Neural cell (in vitro differentiated cells): Measurements from ENCODE around the gene CD6. TPM values are rescaled to one million over a fixed set of nuclear protein-coding genes. Genes with fewer than 3 reads are reported as not detected.

Source experiments
- H2AFZ ChIP-seq: fragments of 200-600, 300-800 bp; sonication (generic), shearing (Covaris generic); 2 replicates; pipeline ENCODE4 v1.6.0; 2014; ENCODE audit warnings: low read depth, mild to moderate bottlenecking, antibody characterized with exemption, low read length, moderate library complexity
- H3F3A ChIP-seq: fragments of 200-600 bp; shearing (Covaris generic); 2 replicates; pipeline ENCODE4 v1.6.1; 2016; ENCODE audit warnings: mild to moderate bottlenecking, moderate library complexity, mixed read lengths, antibody characterized with exemption, low read length; ENCODE audit not compliant: insufficient read depth, poor library complexity, severe bottlenecking
- H3K27ac ChIP-seq: fragments of 200-600, 300-800 bp; sonication (generic), shearing (Covaris generic); 2 replicates; pipeline ENCODE4 v1.5.1; 2014; ENCODE audit warnings: mild to moderate bottlenecking, low read length, moderate library complexity
- H3K27me3 ChIP-seq: fragments of 300-800, 200-600 bp; sonication (generic), shearing (Covaris generic); 2 replicates; pipeline ENCODE4 v1.6.0; 2014; ENCODE audit warnings: mild to moderate bottlenecking, low read depth, low read length, moderate library complexity; ENCODE audit not compliant: insufficient read depth
- H3K36me3 ChIP-seq: fragments of 300-800, 200-600 bp; sonication (generic), shearing (Covaris generic); 2 replicates; pipeline ENCODE4 v1.5.1; 2014; ENCODE audit warnings: mild to moderate bottlenecking, antibody characterized with exemption, low read length, moderate library complexity; ENCODE audit not compliant: insufficient read depth
- H3K4me2 ChIP-seq: fragments of 300-800, 200-600 bp; sonication (generic), shearing (Covaris generic); 2 replicates; pipeline ENCODE4 v1.6.0; 2014; ENCODE audit warnings: mild to moderate bottlenecking, low read length
- H3K4me3 ChIP-seq: fragments of 300-800, 200-600 bp; sonication (generic), shearing (Covaris generic); 2 replicates; pipeline ENCODE4 v1.5.1; 2014; ENCODE audit warnings: mild to moderate bottlenecking, low read length, moderate library complexity
- H3K79me2 ChIP-seq: fragments of 200-600 bp; shearing (Covaris generic); replicated peaks from 2 replicates; pipeline ENCODE4 v1.6.0; 2014; ENCODE audit warnings: mild to moderate bottlenecking, low read length, moderate library complexity; ENCODE audit not compliant: insufficient read depth
- H3K9ac ChIP-seq: fragments of 300-800, 200-600 bp; sonication (generic), shearing (Covaris generic); 2 replicates; pipeline ENCODE4 v1.6.1; 2016; ENCODE audit warnings: mild to moderate bottlenecking, low read length, mixed read lengths
- H3K9me2 ChIP-seq: fragments of 200-600 bp; shearing (Covaris generic); 2 replicates; pipeline ENCODE4 v1.6.1; 2016; ENCODE audit warnings: mild to moderate bottlenecking, low read length, mixed read lengths; ENCODE audit not compliant: insufficient read depth
- H3K9me3 ChIP-seq: fragments of 200-600, 300-800 bp; sonication (generic), shearing (Covaris generic); 2 replicates; pipeline ENCODE4 v1.6.1; 2016; ENCODE audit warnings: mild to moderate bottlenecking, mixed run types, low read length, moderate library complexity, mixed read lengths
- H4K20me1 ChIP-seq: fragments of 200-600 bp; shearing (Covaris generic); 2 replicates; pipeline ENCODE4 v1.6.1; 2016; ENCODE audit warnings: mild to moderate bottlenecking, mixed run types; ENCODE audit not compliant: insufficient read depth
- CTCF ChIP-seq: fragments of 450-650 bp; IDR thresholded peaks from 2 replicates; pipeline ENCODE4 v1.5.1; 2014; ENCODE audit warnings: antibody characterized with exemption, mild to moderate bottlenecking, moderate library complexity; ENCODE audit not compliant: poor library complexity, severe bottlenecking
- EP300 ChIP-seq: fragments of 450-650 bp; conservative IDR thresholded peaks from 2 replicates; pipeline ENCODE4 v1.6.1; 2014; ENCODE audit warnings: antibody characterized with exemption, mild to moderate bottlenecking, moderate library complexity; ENCODE audit not compliant: poor library complexity, severe bottlenecking
- EZH2 ChIP-seq: fragments of 200-600, 300-800 bp; shearing (Covaris generic), sonication (generic); IDR thresholded peaks from 2 replicates; pipeline ENCODE4 v1.6.1; 2014; ENCODE audit warnings: antibody characterized with exemption, low read length, borderline replicate concordance, mild to moderate bottlenecking; ENCODE audit not compliant: insufficient read depth, poor library complexity, severe bottlenecking
- MXI1 ChIP-seq: fragments of 450-650 bp; conservative IDR thresholded peaks from 2 replicates; pipeline ENCODE4 v1.6.1; 2014; ENCODE audit warnings: antibody characterized with exemption, mild to moderate bottlenecking; ENCODE audit not compliant: poor library complexity, severe bottlenecking
- POLR2AphosphoS5 ChIP-seq: IDR thresholded peaks from 2 replicates; pipeline ENCODE4 v1.6.1; 2012
- RAD21 ChIP-seq: fragments of 450-650 bp; conservative IDR thresholded peaks from 2 replicates; pipeline ENCODE4 v1.6.1; 2014; ENCODE audit warnings: antibody characterized with exemption, mild to moderate bottlenecking, moderate library complexity
- REST ChIP-seq: IDR thresholded peaks from 2 replicates; pipeline ENCODE4 v1.6.1; 2012; ENCODE audit warnings: borderline replicate concordance
- SMC3 ChIP-seq: fragments of 450-650 bp; conservative IDR thresholded peaks from 2 replicates; pipeline ENCODE4 v1.6.1; 2014; ENCODE audit warnings: antibody characterized with exemption, mild to moderate bottlenecking, moderate library complexity; ENCODE audit not compliant: poor library complexity
- TAF1 ChIP-seq: IDR thresholded peaks from 2 replicates; pipeline ENCODE4 v1.6.1; 2012; ENCODE audit warnings: low read depth
- polyA plus RNA-seq: library from polyadenylated mRNA; depleted of rRNA; stranded (reverse); fragments of >200 nt; gene quantifications from 2 replicates; pipeline ENCODE4 v1.2.3, GENCODE V29; 2014

The CD6 gene
- polyA plus RNA-seq, 1 donor from 2014 or later, result not detected

- no peak overlapping the region for H3K9ac ChIP-seq
- no peaks in the 10 kb centered on the region for H3F3A ChIP-seq
Measured at GRCh38 chr11:61011229-61011870, 39.9 kb downstream of the CD6 start.

More at GRCh38 chr11:61011229-61011870, 39.9 kb downstream of the CD6 start:
- Histone ChIP-seq H2AFZ (no peak overlapping the region), H3K36me3 (no peaks in the 10 kb centered on the region), H3K27me3 (peaks cover 29% of the 10 kb centered on the region), H4K20me1 (no peaks in the 10 kb centered on the region), H3K27ac (no peak overlapping the region), H3K4me3 (no peak overlapping the region), H3K9me3 (no peaks in the 10 kb centered on the region), H3K9me2 (no peaks in the 10 kb centered on the region), H3K4me2 (no peak overlapping the region), H3K79me2 (no peaks in the 10 kb centered on the region)
- TF ChIP-seq TAF1, result no peak
- TF ChIP-seq SMC3, result no peak
- TF ChIP-seq EZH2, result no peak
- no peak for TF ChIP-seq REST
- TF ChIP-seq POLR2AphosphoS5, result no peak
- no peak for TF ChIP-seq MXI1
- TF ChIP-seq CTCF, result no peak
- no peak for TF ChIP-seq EP300
- no peak for TF ChIP-seq RAD21
